Esophagus (tissue), 2 donors: ENCODE data around the gene IRF1. TPM values are rescaled to one million over a fixed set of nuclear protein-coding genes. Genes with fewer than 3 reads are reported as not detected.

Experiments used
- H3K27ac ChIP-seq, 2 donors: one replicate each; pipeline ENCODE4 v1.5.1; 2013; ENCODE audit warnings: low read depth in 2 of 2, mild to moderate bottlenecking in 2 of 2, inconsistent platforms in 1 of 2, low read length in 1 of 2, moderate library complexity in 1 of 2
- H3K27me3 ChIP-seq, 2 donors: one replicate each; pipeline ENCODE4 v1.6.1; 2013; ENCODE audit warnings: low read length in 2 of 2, control low read depth in 1 of 2, mild to moderate bottlenecking in 1 of 2; ENCODE audit not compliant: insufficient read depth in 2 of 2, control insufficient read depth in 1 of 2
- H3K36me3 ChIP-seq, 2 donors: one replicate each; pipeline ENCODE4 v1.6.1; 2013; ENCODE audit warnings: low read length in 1 of 2; ENCODE audit not compliant: control insufficient read depth in 2 of 2, insufficient read depth in 2 of 2
- H3K4me1 ChIP-seq, 2 donors: one replicate each; pipeline ENCODE4 v1.6.1; 2013; ENCODE audit warnings: low read length in 1 of 2; ENCODE audit not compliant: control insufficient read depth in 2 of 2, insufficient read depth in 2 of 2
- H3K4me3 ChIP-seq, 2 donors: one replicate each; pipeline ENCODE4 v1.5.1; 2013; ENCODE audit warnings: low read length in 2 of 2, mild to moderate bottlenecking in 2 of 2, low read depth in 1 of 2, moderate library complexity in 1 of 2
- H3K9me3 ChIP-seq, 2 donors: one replicate each; pipeline ENCODE4 v1.6.1; 2013; ENCODE audit warnings: mild to moderate bottlenecking in 2 of 2, low read depth in 1 of 2, low read length in 1 of 2, moderate library complexity in 1 of 2; ENCODE audit not compliant: control insufficient read depth in 2 of 2, insufficient read depth in 1 of 2
- WGBS, 2 donors: extraction: QIAGEN DNeasy Blood & Tissue Kit; methylation state at CpG; one replicate each; pipeline ENCODE4 v1.1.7; 2013; 5-methylcytosine and 5-hydroxymethylcytosine counted together
- polyA plus RNA-seq, 2 donors: library from polyadenylated mRNA; stranded (reverse); fragments of 200-250 nt; gene quantifications; one replicate each; pipeline ENCODE4 v1.2.3, GENCODE V29; 2013
- donor health status: healthy with polysubstance abuse.
- donor health status: Bipolar disorder and iron deficiency.

Gene IRF1
- polyA plus RNA-seq, 2 donors: 7.5 to 14.2 TPM

DNA sequence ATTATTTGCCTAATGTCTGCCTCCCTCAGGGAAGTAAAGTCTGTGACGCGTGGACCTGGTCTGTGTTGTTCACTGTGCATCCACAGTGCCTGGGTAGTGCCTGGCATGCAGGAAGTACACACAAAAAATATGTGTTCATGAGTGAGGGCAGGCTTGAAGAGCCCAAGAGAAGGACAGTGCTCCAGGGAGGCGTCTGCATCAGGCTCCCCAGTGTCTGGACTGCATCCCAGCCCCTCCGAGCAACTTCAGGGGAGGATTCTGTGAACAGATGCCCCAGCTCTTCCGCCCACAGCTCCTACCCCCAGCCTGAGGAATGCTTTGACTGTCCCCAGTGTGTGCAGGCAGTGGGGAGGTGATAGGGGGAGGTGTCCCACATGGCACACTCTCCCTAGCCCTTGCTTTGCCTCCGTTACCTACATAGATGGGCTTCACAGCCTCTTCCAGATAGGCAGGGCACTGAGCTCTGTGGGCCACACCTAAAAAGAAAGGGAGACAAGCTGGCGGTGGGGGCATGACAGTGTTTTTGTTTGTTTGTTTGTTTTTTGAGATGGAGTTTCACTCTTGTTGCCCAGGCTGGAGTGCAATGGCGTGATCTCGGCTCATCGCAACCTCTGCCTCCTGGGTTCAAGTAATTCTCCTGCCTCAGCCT is 25.4 kb downstream of the IRF1 start:
- Histone ChIP-seq H3K36me3 (peaks cover 0 to 3% of the 10 kb centered on the region in 2 donors), H3K4me3 (no peak overlapping the region), H3K4me1 (peaks cover 12 to 24% of the 10 kb centered on the region in 2 donors), H3K27ac (peak overlapping the region; percentile 33 to 83), H3K9me3 (no peaks in the 10 kb centered on the region), H3K27me3 (no peaks in the 10 kb centered on the region)
- 65 to 71% methylated on average over 10 of the region's 10 CpGs for WGBS, 2 donors

DNA sequence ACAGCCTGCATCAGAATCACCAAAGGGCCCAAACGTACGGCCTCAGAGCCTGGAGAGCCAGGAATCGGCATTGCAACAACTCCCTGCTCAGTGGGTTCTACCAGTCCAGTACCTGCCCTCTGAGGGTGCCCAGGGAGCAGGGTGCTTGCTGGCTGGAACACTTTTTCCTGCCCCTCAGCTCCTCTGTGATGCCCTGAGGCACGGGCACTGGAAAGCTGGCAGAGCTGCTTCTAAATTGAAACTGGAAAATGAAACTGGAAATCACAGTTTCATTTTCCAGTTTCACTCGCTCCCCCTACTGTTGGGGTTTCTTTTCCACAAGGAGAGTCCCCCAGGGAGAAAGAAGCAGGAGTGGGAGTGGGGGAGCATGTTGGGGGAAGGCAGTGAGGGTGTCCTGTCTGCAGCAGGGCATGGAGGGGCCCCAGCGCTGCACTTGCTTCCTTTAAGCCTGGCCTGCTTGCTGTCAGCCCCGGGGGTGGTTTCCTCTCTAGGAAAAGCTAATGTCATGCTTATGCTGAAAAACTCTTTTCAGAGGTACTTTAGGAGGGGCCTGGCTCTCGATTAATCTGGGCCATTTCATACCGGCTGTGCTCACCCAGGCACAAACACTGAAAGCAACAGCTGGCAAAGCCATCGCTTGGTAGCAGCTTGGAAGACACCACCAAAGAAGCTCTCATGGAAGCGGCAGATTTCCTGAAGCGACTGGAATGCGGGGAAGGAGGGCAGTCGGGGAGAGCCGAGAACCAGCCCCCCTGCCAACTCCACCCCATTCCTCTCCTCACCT is 26.2 kb downstream of the IRF1 start:
- H3K4me3 ChIP-seq: peak overlapping the region in 1 of 2 donors; percentile 23
- H3K9me3 ChIP-seq: no peaks in the 10 kb centered on the region
- WGBS, 2 donors: 23 to 24% methylated on average over 15 of the region's 15 CpGs
- peak overlapping the region; percentile 66 to 83 for H3K27ac ChIP-seq
- H3K27me3 ChIP-seq: no peaks in the 10 kb centered on the region
- peaks cover 16 to 31% of the 10 kb centered on the region in 2 donors for H3K4me1 ChIP-seq
- H3K36me3 ChIP-seq: no peaks in the 10 kb centered on the region

DNA sequence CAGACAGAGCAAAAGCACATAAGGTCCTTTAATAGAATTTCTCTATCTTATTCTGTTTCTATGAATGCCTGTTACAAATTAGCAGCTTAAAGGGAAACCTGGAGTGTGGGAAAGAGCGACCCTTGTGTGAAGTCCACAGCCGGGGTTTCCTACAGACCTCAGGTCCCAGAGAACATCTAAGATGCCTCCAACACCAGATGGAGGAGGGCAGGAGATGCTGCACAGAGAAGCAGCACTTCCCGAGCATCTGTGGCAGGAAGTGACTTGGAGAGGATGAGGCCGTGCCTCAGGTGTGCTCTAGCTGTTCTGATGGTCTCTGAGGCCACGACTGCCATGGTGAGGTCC is 26.8 kb downstream of the IRF1 start:
- Histone ChIP-seq H3K27ac (peak overlapping the region; percentile 66 to 83), H3K36me3 (no peaks in the 10 kb centered on the region), H3K9me3 (no peaks in the 10 kb centered on the region), H3K4me1 (peaks cover 20 to 35% of the 10 kb centered on the region in 2 donors), H3K4me3 (no peak overlapping the region), H3K27me3 (no peaks in the 10 kb centered on the region)
- WGBS, 2 donors: 48 to 54% methylated on average over 5 of the region's 5 CpGs

DNA sequence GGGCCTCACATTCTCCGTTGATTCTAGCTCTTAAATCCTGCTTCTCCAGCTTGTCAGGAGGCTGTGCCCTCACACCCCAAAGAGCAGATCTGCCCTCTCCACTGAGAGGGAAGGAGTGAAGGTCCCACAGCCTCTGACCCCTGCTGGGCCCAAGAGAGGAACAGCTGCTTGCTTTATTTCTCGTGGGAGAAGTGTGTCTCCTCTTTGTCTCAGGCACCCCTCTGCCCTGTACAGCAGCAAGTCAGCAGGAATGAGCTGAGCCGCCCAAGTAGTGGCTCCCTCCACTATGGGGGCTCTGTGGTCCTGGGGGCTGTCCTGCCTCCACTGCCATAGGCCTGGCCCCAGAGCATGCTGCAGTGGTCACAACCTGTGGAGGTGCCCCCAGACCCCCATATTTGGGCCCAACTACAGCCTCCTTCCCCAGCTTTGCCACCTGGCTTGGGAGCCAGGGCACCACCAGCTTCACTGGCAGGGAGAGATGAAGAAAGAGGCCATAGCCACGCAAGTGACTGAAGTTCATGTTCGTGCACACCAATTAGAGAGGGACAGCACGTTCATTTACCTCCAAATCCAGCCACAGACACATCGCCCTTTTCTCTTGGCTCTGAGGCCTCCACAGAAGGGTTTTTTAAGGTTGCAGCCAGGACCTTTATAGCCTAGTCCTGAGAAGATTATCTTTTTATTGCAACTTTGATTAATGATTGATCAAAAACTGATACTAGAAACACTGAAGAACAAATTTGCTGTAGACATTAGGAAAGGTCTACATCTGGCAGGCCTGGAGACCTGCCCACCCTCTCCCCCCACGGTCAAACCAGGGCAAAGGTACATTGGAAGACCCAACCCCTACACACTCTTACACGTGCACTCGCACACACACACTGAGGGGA is 27.5 kb downstream of the IRF1 start:
- H3K4me1 ChIP-seq: peaks cover 20 to 35% of the 10 kb centered on the region in 2 donors
- no peaks in the 10 kb centered on the region for H3K27me3 ChIP-seq
- H3K36me3 ChIP-seq: no peaks in the 10 kb centered on the region
- 79 to 87% methylated on average over 10 of the region's 10 CpGs for WGBS, 2 donors
- no peaks in the 10 kb centered on the region for H3K9me3 ChIP-seq
- H3K27ac ChIP-seq: no peak overlapping the region
- H3K4me3 ChIP-seq: no peak overlapping the region

DNA sequence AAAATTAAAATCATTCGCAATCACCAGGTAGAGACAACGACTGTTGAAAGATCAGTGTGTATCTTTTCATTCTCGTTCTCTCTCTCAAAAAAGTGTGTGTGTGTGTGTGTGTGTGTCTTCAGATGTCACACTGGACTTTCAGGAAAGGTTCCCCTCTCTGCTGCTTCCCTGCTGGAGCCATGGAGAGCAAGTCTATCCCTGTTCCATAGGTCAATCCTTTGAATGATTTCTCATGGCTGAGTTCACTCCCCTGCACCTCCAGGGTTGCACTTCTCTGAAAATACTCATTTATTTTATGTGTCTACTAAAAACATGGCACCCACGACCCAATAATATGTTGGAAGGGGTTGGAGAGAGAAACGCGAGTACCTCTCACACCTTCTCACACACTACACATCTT is 28.2 kb downstream of the IRF1 start:
- 88 to 93% methylated on average over 6 of the region's 6 CpGs for WGBS, 2 donors
- Histone ChIP-seq H3K4me1 (peaks cover 20 to 35% of the 10 kb centered on the region in 2 donors), H3K9me3 (no peaks in the 10 kb centered on the region), H3K4me3 (no peak overlapping the region), H3K36me3 (no peaks in the 10 kb centered on the region), H3K27me3 (no peaks in the 10 kb centered on the region), H3K27ac (no peak overlapping the region)

DNA sequence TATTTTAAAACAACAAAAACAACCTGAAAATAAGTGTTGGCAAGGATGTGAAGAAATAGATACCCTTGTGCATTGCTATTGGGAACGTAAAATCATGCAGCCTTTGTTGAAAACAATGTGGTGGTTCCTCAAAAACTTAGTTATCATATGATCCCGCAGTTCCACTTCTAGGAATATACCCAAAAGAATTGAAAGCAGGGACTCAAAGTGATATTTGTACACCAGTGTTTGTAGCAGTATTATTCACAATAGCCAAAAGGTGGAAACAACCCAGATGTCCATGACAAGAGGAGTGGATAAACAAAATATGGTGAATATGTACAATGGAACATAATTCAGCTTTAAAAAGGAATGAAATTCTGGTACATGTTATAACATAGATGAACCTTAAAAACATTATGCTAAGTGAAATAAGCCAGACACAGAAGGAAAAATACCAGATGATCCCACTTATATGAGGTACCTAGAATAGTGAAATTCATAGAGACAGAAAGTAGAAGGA is 29.0 kb downstream of the IRF1 start:
- H3K27me3 ChIP-seq: no peaks in the 10 kb centered on the region
- no peaks in the 10 kb centered on the region for H3K36me3 ChIP-seq
- no peak overlapping the region for H3K4me3 ChIP-seq
- WGBS, 2 donors: 80 to 90% methylated on average over 2 of the region's 2 CpGs
- peaks cover 17 to 34% of the 10 kb centered on the region in 2 donors for H3K4me1 ChIP-seq
- H3K27ac ChIP-seq: no peak overlapping the region
- no peaks in the 10 kb centered on the region for H3K9me3 ChIP-seq

DNA sequence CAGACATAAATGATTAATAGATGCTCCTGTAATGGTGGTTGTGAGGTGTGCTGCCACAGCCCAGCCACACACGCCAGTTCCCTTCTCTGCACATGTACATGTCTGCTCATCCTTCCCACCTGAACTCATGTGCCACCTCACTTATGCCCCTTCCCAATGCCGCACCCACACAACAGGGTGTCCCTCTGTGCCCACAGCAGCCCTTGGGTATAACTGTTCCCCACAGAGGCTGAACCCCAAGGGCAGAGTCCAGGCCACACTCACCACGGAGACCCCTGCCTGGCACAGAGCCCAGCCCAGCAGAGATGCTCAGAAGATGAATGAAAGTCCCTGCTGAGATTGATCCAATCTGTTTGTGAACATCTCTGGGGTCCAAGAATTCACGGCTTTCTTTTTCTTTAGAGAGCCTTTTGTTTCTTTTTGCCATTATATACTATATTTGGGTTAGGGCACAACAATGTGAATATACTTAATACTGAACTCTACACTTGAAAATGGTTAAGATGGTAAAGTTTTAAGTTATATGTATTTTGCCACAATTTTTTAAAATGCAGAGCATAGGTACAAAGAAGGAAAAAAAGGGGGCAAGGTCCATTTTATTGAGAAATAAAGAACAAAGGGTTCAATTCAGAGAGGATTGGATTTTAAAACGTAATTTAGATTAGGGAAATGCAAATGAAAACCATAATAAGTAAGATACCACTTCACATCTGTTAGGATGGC is 29.6 kb downstream of the IRF1 start:
- Histone ChIP-seq H3K4me1 (peaks cover 13 to 30% of the 10 kb centered on the region in 2 donors), H3K27ac (no peak overlapping the region)
- WGBS, 2 donors: 67 to 81% methylated on average over 5 of the region's 5 CpGs

DNA sequence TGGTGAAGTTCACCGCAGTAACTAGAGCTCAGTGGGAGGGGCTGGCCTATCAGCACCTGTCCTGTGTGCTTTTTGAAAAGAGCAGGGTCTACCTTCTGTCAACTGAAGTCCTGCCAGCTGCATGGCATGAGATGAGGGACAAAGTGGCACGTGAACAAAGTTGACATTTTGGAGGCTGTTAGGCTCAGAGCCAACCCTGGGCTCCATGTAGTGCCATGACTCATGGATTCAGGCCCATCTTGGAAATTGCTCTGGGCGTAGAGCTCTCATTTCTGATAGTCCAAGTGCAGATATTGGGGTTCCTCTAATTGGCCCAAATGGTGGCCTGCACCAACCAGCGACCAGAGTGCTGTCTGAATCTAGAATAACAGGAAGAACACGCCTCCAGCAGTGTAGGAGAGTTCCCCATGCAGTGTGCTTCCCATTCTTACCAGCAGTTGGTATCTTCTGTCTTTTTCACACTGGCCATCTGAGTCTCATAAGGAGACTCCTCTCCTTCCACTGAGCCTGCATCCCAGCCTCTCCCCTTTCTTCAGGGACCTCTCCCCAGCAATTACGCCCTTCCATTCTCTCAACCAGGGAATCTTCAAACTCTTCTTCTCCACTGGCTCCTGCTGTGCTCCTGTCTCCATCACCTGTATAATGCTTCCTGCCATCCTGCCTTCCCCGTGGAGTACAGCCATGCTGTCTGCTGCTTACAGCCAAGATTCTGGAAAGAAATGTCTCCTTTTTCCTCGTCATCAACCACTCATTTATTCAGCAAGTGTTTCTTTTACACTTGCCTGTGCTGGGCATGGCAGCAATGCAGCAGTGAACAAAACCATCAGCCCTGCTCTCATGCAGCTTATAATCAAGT is 30.4 kb downstream of the IRF1 start:
- Histone ChIP-seq H3K27me3 (no peaks in the 10 kb centered on the region), H3K36me3 (no peaks in the 10 kb centered on the region), H3K4me3 (no peak overlapping the region), H3K9me3 (no peaks in the 10 kb centered on the region), H3K27ac (peak overlapping the region in 1 of 2 donors; percentile 2), H3K4me1 (peaks cover 18 to 29% of the 10 kb centered on the region in 2 donors)
- WGBS, 2 donors: 75 to 82% methylated on average over 8 of the region's 8 CpGs

More for the DNA sequence above, 29.6 kb downstream of the IRF1 start:
- no peaks in the 10 kb centered on the region for H3K36me3 ChIP-seq
- H3K4me3 ChIP-seq: no peak overlapping the region
- H3K27me3 ChIP-seq: no peaks in the 10 kb centered on the region
- H3K9me3 ChIP-seq: no peaks in the 10 kb centered on the region
